Measurements from ENCODE around the gene FLNB. TPM values are rescaled to one million over a fixed set of nuclear protein-coding genes. Genes with fewer than 3 reads are reported as not detected.
A peak's percentile ranks its signal among the peaks of the same experiment; 100 is the strongest.

The FLNB gene
- total RNA-seq, 4 donors from 2014 or later: 164 to 258 (median 242) TPM

DNA sequence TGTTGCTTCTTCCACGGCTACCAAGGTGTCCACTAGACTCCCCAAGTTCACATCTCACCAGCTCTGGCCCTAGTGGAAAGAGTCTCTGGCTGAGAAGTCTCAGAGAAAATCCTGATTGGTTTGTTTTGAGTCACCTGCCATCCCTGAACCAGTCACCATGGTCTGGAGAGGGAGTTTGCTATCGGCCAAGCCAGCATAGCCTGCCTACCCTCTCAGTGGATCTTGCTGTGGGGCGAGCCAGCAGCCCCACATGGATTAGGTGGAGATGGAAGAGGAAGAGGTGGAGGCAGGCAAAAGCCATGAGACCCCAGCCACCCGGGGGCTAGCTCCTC, 48.1 kb upstream of the FLNB start:
- DNase-seq: no peak
- no peak overlapping the region for H3K4me3 ChIP-seq (replicated peaks in 1 of 3)
- TF ChIP-seq, protein P1, sequence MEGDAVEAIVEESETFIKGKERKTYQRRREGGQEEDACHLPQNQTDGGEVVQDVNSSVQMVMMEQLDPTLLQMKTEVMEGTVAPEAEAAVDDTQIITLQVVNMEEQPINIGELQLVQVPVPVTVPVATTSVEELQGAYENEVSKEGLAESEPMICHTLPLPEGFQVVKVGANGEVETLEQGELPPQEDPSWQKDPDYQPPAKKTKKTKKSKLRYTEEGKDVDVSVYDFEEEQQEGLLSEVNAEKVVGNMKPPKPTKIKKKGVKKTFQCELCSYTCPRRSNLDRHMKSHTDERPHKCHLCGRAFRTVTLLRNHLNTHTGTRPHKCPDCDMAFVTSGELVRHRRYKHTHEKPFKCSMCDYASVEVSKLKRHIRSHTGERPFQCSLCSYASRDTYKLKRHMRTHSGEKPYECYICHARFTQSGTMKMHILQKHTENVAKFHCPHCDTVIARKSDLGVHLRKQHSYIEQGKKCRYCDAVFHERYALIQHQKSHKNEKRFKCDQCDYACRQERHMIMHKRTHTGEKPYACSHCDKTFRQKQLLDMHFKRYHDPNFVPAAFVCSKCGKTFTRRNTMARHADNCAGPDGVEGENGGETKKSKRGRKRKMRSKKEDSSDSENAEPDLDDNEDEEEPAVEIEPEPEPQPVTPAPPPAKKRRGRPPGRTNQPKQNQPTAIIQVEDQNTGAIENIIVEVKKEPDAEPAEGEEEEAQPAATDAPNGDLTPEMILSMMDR (IDR thresholded peaks at IDR 0.05): no peak
- no peak for TF ChIP-seq POLR2A (IDR thresholded peaks at IDR 0.05)

DNA sequence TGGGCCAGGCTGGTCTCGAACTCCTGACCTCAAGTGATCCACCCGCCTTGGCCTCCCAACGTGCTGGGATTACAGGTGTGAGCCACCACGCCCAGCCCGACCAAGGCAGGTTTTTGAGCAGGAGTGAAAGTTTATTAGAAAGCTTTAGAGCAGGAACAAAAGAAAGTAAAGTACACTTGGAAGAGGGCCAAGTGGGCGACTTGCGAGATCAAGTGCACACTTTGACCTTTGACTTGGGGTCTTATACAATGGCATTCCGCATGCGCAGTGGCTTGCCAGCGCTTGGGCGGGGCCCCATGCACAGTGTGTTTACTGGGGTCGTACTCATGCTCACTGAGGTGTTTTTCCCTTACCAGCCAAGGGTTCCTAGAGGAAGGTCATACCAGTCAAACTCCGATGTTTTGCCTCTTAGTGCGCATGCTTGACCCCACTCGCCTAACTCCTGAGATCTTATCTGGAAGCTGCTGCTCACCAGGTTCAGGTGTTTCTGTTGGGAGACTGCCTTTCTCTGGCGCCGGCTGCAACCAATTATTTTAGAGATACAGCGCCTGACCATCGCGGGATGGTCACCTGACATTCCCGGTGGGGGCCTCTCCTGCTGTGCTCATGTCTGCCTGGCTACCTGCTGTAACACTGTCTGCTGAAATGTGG, 46.9 kb upstream of the FLNB start:
- TF ChIP-seq POLR2A (IDR thresholded peaks at IDR 0.05): no peak
- TF ChIP-seq, protein P1 (IDR thresholded peaks at IDR 0.05): no peak
- Histone ChIP-seq H3K9me3 (no peaks in the 10 kb centered on the region), H3K27ac (peak overlapping the region in 1 of 3 donors; percentile 51), H3K36me3 (no peaks in the 10 kb centered on the region), H3K27me3 (no peaks in the 10 kb centered on the region), H3K4me3 (replicated peaks in 1 of 3) (no peak overlapping the region), H3K4me1 (peaks cover 0 to 25% of the 10 kb centered on the region in 2 donors)
- WGBS, 2 donors: 65 to 71% methylated on average over 20 to 21 of the region's 21 CpGs
- intact Hi-C loops (cut with DNase I): no loop called here
- DNase-seq: peak in 1 of 2 donors; percentile 53

More for the DNA sequence above, 48.1 kb upstream of the FLNB start:
- peaks cover 0 to 25% of the 10 kb centered on the region in 2 donors for H3K4me1 ChIP-seq
- no peak overlapping the region for H3K27ac ChIP-seq
- 77 to 81% methylated on average over 2 to 4 of the region's 4 CpGs for WGBS, 2 donors
- no peaks in the 10 kb centered on the region for H3K9me3 ChIP-seq
- no peaks in the 10 kb centered on the region for H3K27me3 ChIP-seq
- intact Hi-C loops (cut with DNase I): no loop called here
- no peaks in the 10 kb centered on the region for H3K36me3 ChIP-seq

DNA sequence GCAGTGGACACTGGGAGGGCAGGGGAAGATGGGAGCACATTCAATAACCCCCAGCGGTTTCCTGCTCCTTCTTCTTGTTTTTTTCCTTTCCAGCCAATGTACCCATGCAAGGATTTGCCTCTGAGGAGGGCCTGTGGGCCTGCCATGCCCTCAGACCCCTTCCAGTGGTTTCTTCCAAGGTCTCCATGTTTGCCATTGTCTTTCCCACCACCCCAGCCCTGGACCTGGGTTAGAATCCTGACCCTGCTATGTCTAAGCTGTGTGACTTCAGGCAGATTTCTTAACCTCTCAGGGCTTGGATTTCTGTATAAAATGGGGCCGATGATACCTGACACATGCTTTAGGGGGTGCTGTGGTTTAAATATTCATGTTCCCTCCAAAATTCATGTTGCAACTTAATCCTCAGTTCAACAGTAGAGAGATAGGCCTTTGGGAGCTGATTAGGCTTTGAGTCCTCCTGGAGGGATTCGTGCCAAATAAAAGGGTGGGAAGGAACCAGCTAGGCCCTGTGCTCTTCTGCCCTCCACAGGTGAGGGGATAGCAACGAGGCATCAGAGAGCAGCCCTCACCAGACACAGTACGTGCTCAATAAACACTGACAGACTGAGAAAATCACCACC, 46.3 kb upstream of the FLNB start:
- Histone ChIP-seq H3K36me3 (no peaks in the 10 kb centered on the region), H3K9me3 (no peaks in the 10 kb centered on the region), H3K27ac (peak overlapping the region in 1 of 3 donors; percentile 51), H3K27me3 (no peaks in the 10 kb centered on the region), H3K4me1 (peaks cover 0 to 25% of the 10 kb centered on the region in 2 donors), H3K4me3 (replicated peaks in 1 of 3) (no peak overlapping the region)
- no peak for TF ChIP-seq POLR2A (IDR thresholded peaks at IDR 0.05)
- TF ChIP-seq, protein P1 (IDR thresholded peaks at IDR 0.05): peak in 3 of 6 experiments; percentile 19 to 31 (median 20)
- no peak for DNase-seq
- intact Hi-C loops (cut with DNase I): no loop called here
- WGBS, 2 donors: 87 to 94% methylated on average over 5 of the region's 5 CpGs

DNA sequence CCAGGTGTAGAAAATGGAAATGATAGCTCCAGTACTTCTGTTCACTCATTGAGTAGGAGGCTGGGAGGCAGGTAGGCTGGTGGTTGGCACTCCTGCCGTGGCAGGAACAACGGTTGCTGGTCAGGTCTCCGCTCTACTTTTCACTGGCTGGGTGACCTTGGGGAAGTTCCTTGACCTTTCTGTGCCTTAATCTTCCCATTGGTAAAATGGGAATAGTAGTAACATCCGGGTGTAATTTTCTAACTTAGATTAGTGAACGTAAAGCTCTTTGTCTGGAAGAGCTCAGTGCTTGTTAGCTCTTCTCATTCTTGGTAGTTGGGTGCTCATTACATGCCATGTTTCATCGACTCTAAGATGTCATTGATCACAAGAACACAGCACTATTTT, 45.8 kb upstream of the FLNB start:
- DNase-seq: no peak
- peaks cover 0 to 25% of the 10 kb centered on the region in 2 donors for H3K4me1 ChIP-seq
- TF ChIP-seq, protein P1 (IDR thresholded peaks at IDR 0.05): no peak
- TF ChIP-seq POLR2A (IDR thresholded peaks at IDR 0.05): no peak
- H3K36me3 ChIP-seq: no peaks in the 10 kb centered on the region
- no peak overlapping the region for H3K4me3 ChIP-seq (replicated peaks in 1 of 3)
- WGBS, 2 donors: 90 to 95% methylated on average over 6 of the region's 6 CpGs
- H3K27ac ChIP-seq: no peak overlapping the region
- H3K27me3 ChIP-seq: no peaks in the 10 kb centered on the region
- intact Hi-C loops (cut with DNase I): no loop called here
- H3K9me3 ChIP-seq: no peaks in the 10 kb centered on the region

DNA sequence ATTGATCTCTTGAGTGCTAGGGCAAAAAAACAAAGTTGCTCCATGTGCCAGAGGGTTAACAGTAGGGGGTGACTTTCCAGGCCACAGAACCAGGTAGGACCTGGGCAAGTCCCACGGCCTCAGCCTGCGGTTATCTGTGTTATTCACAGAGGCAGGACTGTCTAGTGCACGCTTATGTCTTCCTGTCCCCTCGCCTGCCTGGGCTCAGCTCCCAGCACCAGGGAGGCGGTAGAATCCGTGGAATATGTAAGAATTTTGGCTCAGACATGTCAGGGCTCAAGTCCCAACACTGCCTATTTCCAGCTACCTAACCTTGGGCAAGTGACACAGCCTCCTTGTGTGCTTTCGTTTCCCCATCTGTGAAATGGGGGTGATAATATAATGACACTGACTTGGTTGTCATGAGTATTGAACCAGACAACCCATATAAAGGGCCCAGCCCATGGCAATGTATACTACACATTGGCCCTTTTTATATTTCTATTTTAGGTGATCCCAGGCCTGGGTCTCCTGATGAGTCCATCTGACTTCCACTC, 44.3 kb upstream of the FLNB start:
- no peak for TF ChIP-seq POLR2A (IDR thresholded peaks at IDR 0.05)
- TF ChIP-seq, protein P1 (IDR thresholded peaks at IDR 0.05): no peak
- H3K27ac ChIP-seq: no peak overlapping the region
- WGBS, 2 donors: 79% methylated on average over 7 of the region's 7 CpGs
- no peaks in the 10 kb centered on the region for H3K9me3 ChIP-seq
- intact Hi-C loops (cut with DNase I): no loop called here
- DNase-seq: no peak
- no peak overlapping the region for H3K4me3 ChIP-seq (replicated peaks in 1 of 3)
- H3K4me1 ChIP-seq: peaks cover 0 to 22% of the 10 kb centered on the region in 2 donors
- H3K27me3 ChIP-seq: no peaks in the 10 kb centered on the region
- H3K36me3 ChIP-seq: no peaks in the 10 kb centered on the region

All from thyroid gland (tissue), 4 donors.